Effector CD4-positive, alpha-beta T cell (primary cell): Measurements from ENCODE around the gene OR6A2.

Source experiments
- DNase-seq: peaks from one replicate; pipeline ENCODE4 v3.0.0-alpha.2; 2020

OR6A2 gene

DNA sequence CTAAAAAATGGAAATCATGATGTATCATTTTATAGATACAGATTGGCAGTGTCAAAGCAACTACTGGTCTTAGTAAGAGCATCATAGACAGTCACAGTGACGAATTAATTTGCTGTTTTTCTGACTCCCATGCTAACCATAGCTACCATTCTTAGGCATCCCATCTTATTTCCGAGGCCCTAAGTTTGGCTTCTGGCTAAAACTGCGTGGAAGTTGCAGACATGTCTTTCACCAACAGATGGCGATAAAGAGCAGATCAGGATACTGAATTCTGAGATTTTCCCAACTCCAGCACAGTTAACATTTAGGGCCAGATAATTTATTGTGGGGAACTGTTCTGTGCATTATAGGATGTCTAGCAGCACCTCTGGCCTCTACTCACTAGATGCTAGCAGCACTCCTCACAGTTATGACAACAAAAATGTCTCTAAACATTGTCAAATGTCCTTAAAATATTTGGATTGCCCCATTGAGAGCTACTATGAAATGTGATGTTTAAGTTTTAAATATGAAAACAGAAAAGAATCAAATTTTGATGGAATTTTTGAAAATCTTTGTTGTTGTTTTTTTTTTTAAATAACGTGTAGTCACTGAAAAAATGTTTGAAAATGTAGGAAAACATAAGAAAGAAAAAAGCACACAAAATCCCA lies 44.1 kb downstream of the OR6A2 start:
- no peak for DNase-seq

DNA sequence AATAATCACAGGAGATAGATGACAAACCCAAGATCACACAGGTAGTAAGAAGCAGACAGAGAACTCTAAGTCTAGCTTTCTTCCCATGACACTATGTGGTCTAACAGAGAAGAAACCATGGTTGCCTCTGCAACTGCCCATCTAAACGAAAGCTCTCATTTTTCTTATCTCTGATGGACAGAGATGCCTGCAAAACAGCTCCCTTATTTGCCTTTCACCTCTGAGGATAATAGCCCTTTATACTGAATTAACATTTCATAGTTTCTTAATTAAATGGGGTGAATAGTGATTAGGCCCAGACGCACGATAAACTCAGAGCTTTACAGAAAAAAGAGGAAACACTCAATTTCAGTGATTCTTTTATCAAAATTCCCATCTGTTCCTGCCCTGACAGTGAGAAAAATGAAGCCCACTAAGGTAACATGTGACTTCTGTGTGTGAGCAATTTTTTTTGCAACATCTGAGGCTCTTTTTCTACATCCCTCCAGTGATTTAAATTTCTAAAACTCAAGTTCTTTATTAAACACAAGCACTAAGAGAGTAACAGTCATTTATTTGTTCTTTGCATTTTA lies 52.3 kb downstream of the OR6A2 start:
- DNase-seq: no peak

DNA sequence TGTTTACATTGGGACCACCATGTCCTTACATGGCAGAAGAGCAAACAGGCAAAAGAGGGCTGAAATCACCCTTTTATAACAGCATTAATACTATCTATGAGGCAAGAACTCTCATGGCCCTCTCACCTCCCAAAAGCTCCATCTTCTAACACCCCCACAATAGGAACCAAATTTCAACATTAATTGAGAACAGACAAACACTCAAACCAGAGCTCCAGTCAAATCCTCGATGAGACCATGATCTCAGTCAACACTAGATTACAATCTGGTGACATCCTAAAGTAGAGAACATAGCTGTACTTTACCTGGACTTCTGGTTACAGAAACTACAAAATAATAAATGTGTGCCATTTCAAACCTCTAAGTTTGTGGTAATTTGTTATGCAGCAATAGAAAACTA lies 52.9 kb downstream of the OR6A2 start:
- no peak for DNase-seq

DNA sequence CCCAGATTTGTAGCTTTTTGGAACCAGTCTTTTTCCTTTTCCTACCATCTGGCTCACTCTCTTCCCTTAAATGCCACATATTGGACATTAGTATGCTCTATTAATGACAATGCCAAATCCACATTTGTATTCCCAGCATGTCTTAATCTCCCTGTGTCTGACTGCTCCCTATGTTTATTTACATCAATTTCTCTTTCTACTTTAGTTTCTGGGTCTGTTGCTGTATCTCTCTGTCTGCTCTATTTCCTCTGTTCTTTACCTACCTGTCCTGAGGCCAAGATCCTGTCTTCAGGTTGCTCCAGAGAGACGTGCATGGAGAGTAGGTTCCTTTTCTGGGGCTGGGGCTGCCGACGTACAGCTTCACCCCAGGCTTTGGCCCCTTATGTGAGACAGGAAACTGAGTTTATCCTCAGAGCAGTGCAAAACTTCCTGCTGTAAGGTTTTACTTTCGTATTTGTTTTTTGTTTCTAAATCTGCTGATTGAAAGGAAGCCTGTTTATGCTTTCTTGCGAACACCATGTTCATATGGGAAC lies 53.3 kb downstream of the OR6A2 start:
- peak; percentile 32 for DNase-seq

DNA sequence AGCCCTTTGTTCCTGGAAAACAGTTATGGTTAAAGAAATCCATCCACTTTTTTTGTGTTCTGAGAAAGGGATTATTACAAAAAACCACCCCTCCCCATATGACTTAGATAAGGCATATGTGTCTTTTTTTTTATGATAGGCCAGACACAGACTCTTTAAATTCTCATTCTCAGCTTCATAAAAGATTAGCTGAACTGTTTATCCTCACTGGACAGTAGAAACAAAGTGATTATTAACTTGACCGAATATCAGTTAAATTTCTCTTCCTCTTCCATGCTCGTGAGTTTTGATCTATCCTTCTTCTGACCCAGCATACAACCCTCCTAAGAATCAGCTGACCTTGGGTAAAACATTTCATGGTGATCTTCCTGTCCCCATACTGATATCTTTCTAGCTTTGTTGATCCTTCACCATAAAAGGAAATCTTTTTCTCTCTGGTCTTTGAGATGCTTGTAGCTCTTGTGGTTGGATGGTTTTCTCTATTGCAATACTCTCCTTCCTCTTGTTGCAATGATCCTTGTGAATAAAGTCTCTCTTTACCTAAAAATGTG lies 53.9 kb downstream of the OR6A2 start:
- no peak for DNase-seq

DNA sequence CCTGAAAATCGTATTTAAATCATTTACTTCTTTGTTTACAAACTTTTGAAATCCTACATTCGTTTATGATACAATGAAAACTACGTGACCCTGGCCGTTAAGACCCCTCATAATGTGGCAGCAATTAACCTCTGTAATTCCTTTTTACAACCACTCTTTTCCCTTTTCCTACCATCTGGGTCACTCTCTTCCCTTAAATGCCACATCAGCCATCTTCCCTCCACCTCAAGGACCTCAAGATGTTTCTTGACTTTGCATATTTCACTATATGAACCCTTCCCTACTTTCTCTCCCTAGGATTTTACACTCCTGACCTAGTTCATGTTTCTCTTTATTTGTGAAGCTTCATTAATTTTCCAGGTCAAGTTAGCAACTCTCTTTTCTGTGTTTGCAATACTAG lies 54.5 kb downstream of the OR6A2 start:
- DNase-seq: no peak

DNA sequence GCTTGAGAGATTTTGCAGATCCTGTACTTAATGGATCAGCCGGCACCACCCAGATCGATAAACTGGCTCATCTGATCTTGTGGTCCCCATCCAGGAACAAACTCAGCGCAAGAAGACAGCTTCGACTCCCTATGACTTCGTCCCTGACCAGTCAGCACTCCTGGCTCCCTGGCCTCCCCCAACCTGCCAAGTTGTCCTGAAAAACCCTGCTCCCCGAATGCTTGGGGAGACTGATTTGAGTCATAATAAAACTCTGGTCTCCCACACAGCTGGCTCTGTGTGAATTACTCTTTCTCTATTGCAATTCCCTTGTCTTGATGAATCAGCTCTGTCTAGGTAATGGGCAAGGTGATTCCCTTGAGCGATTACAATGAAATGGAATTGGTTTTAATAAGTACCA lies 57.2 kb downstream of the OR6A2 start:
- no peak for DNase-seq
